Measurements from ENCODE around the gene UBAC2. TPM values are rescaled to one million over a fixed set of nuclear protein-coding genes. Genes with fewer than 3 reads are reported as not detected.

The UBAC2 gene
- total RNA-seq, 2 experiments from 2014 or later: 43.4 to 44.9 TPM

DNA sequence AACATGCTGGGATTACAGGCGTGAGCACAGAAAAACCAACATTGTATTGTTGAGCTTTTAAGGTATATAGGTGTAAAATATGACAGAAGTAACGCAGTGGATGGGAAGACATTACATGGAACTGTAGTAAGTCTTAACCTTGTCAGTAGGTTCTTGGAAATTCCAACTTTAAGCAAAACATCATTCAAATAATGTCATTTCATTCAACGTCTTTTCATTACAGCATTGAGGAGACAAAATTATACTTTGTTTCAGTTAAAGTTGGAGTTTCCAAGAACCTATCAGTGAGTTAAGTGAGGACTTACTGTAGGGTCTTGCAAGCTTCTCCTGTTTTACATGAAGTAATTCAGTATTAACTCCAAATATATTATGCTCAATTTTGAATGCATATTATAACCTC, 133.6 kb downstream of the UBAC2 start:
- peaks cover 18% of the 10 kb centered on the region for H3K36me3 Mint-ChIP-seq (ENCODE audit: low read depth)
- no peak for DNase-seq
- H3K27ac Mint-ChIP-seq: no peak overlapping the region
- intact Hi-C loops (cut with micrococcal nuclease): no loop called here
- H3K4me3 Mint-ChIP-seq: no peak overlapping the region
- CTCF ChIA-PET: interaction anchor here (0.7 to 2.2 kb wide), 7 partner anchors 9 to 157 kb away, joined by 3 to 10 read pairs (median 4); no protein-coding TSS in a partner anchor
- H3K9me3 Mint-ChIP-seq: no peaks in the 10 kb centered on the region
- no peaks in the 10 kb centered on the region for H3K27me3 Mint-ChIP-seq (ENCODE audit: low read depth)
- H3K4me1 Mint-ChIP-seq (ENCODE audit: low read depth): peaks cover 68% of the 10 kb centered on the region

DNA sequence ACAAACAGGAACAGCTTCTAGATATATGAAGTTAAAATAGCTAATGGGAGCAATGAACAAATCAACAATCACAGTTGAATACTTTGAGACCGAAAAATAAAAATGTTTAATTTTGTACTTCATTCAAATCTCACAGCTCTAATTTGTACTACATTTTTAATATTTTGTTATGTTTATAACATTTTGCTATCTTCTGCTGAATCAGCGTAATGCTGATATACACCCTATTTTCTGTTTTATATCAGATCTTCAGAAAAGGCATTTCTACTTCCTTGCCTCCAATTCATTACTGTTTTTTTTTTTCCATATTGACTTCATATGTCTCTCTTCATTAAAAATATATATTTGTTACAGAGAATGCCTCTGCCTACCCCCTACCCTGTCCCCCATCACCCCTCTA, 134.4 kb downstream of the UBAC2 start:
- H3K9me3 Mint-ChIP-seq: no peaks in the 10 kb centered on the region
- no peak overlapping the region for H3K4me3 Mint-ChIP-seq
- H3K4me1 Mint-ChIP-seq (ENCODE audit: low read depth): peaks cover 75% of the 10 kb centered on the region
- intact Hi-C loops (cut with micrococcal nuclease): no loop called here
- H3K27me3 Mint-ChIP-seq (ENCODE audit: low read depth): no peaks in the 10 kb centered on the region
- no peak overlapping the region for H3K27ac Mint-ChIP-seq
- DNase-seq: no peak
- H3K36me3 Mint-ChIP-seq (ENCODE audit: low read depth): peaks cover 11% of the 10 kb centered on the region
- CTCF ChIA-PET: interaction anchor here (0.8 to 2.2 kb wide), 4 partner anchors 13 to 158 kb away, joined by 4 to 10 read pairs (median 4); no protein-coding TSS in a partner anchor

- CTCF ChIA-PET: interaction anchor here (0.6 to 2.2 kb wide), 6 partner anchors 18 to 425 kb away, joined by 3 to 10 read pairs (median 4); no protein-coding TSS in a partner anchor
- peak overlapping the region; percentile 20 for H3K27ac Mint-ChIP-seq
- H3K9me3 Mint-ChIP-seq: no peaks in the 10 kb centered on the region
- no peaks in the 10 kb centered on the region for H3K27me3 Mint-ChIP-seq (ENCODE audit: low read depth)
- no peak for DNase-seq
- peaks cover 14% of the 10 kb centered on the region for H3K36me3 Mint-ChIP-seq (ENCODE audit: low read depth)
- intact Hi-C loops (cut with micrococcal nuclease): loop anchor here (2.0 kb wide), 1 partner anchor 17 kb away; no protein-coding TSS in a partner anchor
- peaks cover 77% of the 10 kb centered on the region for H3K4me1 Mint-ChIP-seq (ENCODE audit: low read depth)
- H3K4me3 Mint-ChIP-seq: no peak overlapping the region
These were observed 134.9 kb downstream of the UBAC2 start for GRCh38 chr13:99335603-99336002.

GRCh38 chr13:99339230-99339721, 138.6 kb downstream of the UBAC2 start:
- Mint-ChIP-seq H3K27me3 (ENCODE audit: low read depth) (no peaks in the 10 kb centered on the region), H3K4me1 (ENCODE audit: low read depth) (peaks cover 67% of the 10 kb centered on the region), H3K36me3 (ENCODE audit: low read depth) (peaks cover 19% of the 10 kb centered on the region), H3K27ac (peak overlapping the region; percentile 21), H3K9me3 (no peaks in the 10 kb centered on the region), H3K4me3 (no peak overlapping the region)
- DNase-seq: no peak
- CTCF ChIA-PET: interaction anchor here (1.2 to 1.4 kb wide), 2 partner anchors 12 to 70 kb away, joined by 3 to 4 read pairs; no protein-coding TSS in a partner anchor
- intact Hi-C loops (cut with micrococcal nuclease): no loop called here

GRCh38 chr13:99339736-99340397, 139.2 kb downstream of the UBAC2 start:
- H3K4me1 Mint-ChIP-seq (ENCODE audit: low read depth): peaks cover 66% of the 10 kb centered on the region
- CTCF ChIA-PET: interaction anchor here (1.4 kb wide), 1 partner anchor 13 kb away, joined by 3 read pairs; no protein-coding TSS in a partner anchor
- H3K36me3 Mint-ChIP-seq (ENCODE audit: low read depth): peaks cover 22% of the 10 kb centered on the region
- intact Hi-C loops (cut with micrococcal nuclease): loop anchor here (1.0 kb wide), 1 partner anchor 11 kb away; no protein-coding TSS in a partner anchor
- H3K27me3 Mint-ChIP-seq (ENCODE audit: low read depth): no peaks in the 10 kb centered on the region
- peak; percentile 70 for DNase-seq
- H3K9me3 Mint-ChIP-seq: no peaks in the 10 kb centered on the region
- no peak overlapping the region for H3K4me3 Mint-ChIP-seq
- peak overlapping the region; percentile 15 for H3K27ac Mint-ChIP-seq

DNA sequence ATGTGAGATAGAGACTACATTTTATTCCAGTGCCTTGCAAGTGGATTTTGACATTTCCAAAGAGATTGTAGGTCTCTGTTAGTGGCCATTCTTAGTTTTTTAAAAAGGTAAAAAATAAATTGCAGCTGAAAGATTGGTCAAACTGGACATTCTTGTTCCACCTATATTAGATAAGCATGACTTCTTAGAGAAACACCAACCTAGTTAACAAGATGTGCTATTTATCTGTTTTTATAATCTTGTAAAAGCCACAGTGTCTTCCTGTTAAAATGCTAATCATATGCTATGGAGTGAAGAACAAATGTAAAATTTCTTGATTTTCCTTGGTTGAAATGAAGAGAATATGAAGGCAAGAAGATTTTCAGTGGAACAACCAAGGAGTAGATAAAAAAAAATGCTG, 140.0 kb downstream of the UBAC2 start:
- Mint-ChIP-seq H3K4me1 (ENCODE audit: low read depth) (peaks cover 62% of the 10 kb centered on the region), H3K27ac (no peak overlapping the region), H3K27me3 (ENCODE audit: low read depth) (no peaks in the 10 kb centered on the region), H3K4me3 (no peak overlapping the region), H3K9me3 (no peaks in the 10 kb centered on the region), H3K36me3 (ENCODE audit: low read depth) (peaks cover 22% of the 10 kb centered on the region)
- CTCF ChIA-PET: no interaction called here
- intact Hi-C loops (cut with micrococcal nuclease): loop anchor here (1.0 kb wide), 1 partner anchor 11 kb away; no protein-coding TSS in a partner anchor
- DNase-seq: no peak

DNA sequence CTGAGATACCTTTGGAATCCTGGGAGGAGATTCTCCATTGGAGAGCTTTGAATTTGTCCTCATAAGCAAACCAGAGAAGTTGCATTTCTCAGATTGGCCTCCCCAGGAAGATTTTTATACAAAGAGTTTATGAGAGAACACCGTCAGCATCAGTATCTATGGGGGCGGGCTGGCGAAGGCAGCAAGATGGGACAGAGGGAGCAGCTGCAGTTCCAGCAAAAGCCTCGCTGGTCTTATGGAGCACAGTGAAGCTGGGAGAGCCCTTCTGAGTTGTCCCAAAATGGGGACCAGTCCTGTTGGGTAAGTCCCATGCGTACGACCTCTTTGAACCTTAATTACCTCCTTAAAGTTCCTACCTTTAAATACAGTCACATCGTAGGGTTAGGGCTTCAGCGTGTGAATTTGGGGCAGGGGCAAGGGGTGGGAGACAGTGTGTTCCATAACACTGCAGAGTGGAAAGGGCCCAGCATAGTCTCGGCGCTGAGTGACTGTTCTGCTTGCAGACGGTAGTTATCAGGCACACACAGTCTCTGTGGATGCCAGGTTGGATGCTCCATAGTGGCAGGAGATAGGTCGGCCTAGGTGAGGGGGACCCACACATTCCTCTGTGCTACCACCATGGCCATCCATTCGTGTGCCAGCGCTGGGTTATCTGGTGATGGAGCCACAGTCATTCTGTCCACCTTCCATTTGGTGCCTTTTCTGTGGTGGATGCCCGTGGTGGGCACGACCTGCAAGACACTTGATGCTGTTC, 141.5 kb downstream of the UBAC2 start:
- Mint-ChIP-seq H3K9me3 (no peaks in the 10 kb centered on the region), H3K27ac (no peak overlapping the region), H3K36me3 (ENCODE audit: low read depth) (peaks cover 27% of the 10 kb centered on the region), H3K4me3 (no peak overlapping the region), H3K27me3 (ENCODE audit: low read depth) (no peaks in the 10 kb centered on the region), H3K4me1 (ENCODE audit: low read depth) (peaks cover 63% of the 10 kb centered on the region)
- CTCF ChIA-PET: interaction anchor here (0.6 to 1.7 kb wide), 3 partner anchors 10 to 68 kb away, joined by 3 to 8 read pairs (median 4); no protein-coding TSS in a partner anchor
- intact Hi-C loops (cut with micrococcal nuclease): no loop called here
- no peak for DNase-seq

DNA sequence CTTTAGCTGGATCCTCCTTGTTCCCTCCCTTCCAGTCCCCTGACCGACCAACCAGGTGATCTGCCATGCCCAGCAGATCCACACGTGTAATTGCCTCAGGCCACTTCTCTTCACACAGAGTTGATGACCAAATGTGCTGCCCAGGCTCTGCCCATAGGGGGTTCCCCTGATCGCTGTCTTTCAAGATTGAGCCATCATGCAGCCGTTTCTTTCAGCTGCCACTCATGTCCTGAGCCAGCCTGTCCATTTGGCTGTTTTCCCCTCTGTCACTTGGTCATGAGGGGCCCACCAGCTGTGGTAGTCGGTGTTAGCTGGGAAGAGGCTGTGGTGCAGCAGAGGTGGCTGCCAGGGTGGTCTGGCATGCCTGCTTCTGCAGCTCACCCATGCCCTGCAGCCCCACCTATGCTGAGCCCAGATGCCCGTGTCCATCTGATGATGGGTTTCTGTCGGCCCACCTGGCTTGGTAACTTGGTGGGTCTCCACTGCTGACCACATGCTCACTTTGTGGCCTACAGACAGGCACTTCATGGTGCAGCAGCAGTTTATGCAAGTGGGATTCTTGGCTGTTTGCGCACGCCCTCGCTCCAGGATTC, 142.2 kb downstream of the UBAC2 start:
- no peaks in the 10 kb centered on the region for H3K27me3 Mint-ChIP-seq (ENCODE audit: low read depth)
- peaks cover 31% of the 10 kb centered on the region for H3K36me3 Mint-ChIP-seq (ENCODE audit: low read depth)
- CTCF ChIA-PET: interaction anchor here (1.1 to 1.3 kb wide), 2 partner anchors 10 to 17 kb away, joined by 3 to 4 read pairs; no protein-coding TSS in a partner anchor
- peak overlapping the region; percentile 11 for H3K27ac Mint-ChIP-seq
- no peak for DNase-seq
- peaks cover 64% of the 10 kb centered on the region for H3K4me1 Mint-ChIP-seq (ENCODE audit: low read depth)
- intact Hi-C loops (cut with micrococcal nuclease): no loop called here
- H3K9me3 Mint-ChIP-seq: no peaks in the 10 kb centered on the region
- H3K4me3 Mint-ChIP-seq: no peak overlapping the region

GRCh38 chr13:99344610-99345208, 144.1 kb downstream of the UBAC2 start:
- DNase-seq: no peak
- peaks cover 63% of the 10 kb centered on the region for H3K4me1 Mint-ChIP-seq (ENCODE audit: low read depth)
- intact Hi-C loops (cut with micrococcal nuclease): no loop called here
- H3K4me3 Mint-ChIP-seq: no peak overlapping the region
- H3K27me3 Mint-ChIP-seq (ENCODE audit: low read depth): no peaks in the 10 kb centered on the region
- no peak overlapping the region for H3K27ac Mint-ChIP-seq
- CTCF ChIA-PET: interaction anchor here (1.0 to 1.1 kb wide), 2 partner anchors 11 to 92 kb away, joined by 3 to 5 read pairs; no protein-coding TSS in a partner anchor
- H3K9me3 Mint-ChIP-seq: no peaks in the 10 kb centered on the region
- H3K36me3 Mint-ChIP-seq (ENCODE audit: low read depth): peaks cover 44% of the 10 kb centered on the region

GRCh38 chr13:99345345-99345744, 144.7 kb downstream of the UBAC2 start:
- no peak for DNase-seq
- CTCF ChIA-PET: interaction anchor here (1.1 kb wide), 1 partner anchor 92 kb away, joined by 3 read pairs; no protein-coding TSS in a partner anchor
- Mint-ChIP-seq H3K27ac (no peak overlapping the region), H3K4me1 (ENCODE audit: low read depth) (peaks cover 57% of the 10 kb centered on the region), H3K36me3 (ENCODE audit: low read depth) (peaks cover 42% of the 10 kb centered on the region), H3K4me3 (no peak overlapping the region), H3K27me3 (ENCODE audit: low read depth) (no peaks in the 10 kb centered on the region), H3K9me3 (no peaks in the 10 kb centered on the region)
- intact Hi-C loops (cut with micrococcal nuclease): no loop called here

DNA sequence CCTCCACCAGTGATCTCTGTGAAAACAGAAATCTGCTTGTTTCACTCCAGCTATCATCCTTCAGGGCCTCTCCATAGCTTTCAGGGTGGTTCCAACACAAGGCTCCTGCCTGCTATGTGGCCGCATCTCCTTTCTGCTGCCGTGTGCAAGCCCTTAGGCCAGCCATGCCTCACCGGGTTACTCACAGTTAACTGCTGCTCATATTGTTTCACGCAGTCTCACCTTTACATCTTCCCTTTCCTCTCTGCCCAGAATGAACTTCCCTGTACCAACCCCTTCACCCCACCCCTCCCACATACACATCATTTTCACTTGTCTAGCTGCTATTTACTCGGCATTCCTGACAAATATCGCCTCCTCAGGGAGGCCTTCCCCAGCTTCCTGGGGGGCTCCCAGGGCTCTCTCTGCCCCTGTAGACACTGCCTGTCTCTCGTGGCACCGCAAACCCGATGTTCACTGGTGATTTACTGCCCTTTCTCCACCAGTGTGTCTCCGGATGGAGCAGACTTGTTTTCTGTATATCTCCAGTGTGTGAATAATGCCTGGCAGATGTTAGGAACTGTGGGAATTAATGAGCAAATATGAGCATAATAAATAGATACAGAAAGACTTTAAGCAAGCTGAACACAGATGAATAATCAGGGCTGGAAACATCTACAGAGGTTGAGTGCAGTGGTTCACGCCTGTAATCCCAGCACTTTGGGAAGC, 145.8 kb downstream of the UBAC2 start:
- no peak for DNase-seq
- intact Hi-C loops (cut with micrococcal nuclease): no loop called here
- H3K9me3 Mint-ChIP-seq: no peaks in the 10 kb centered on the region
- peaks cover 41% of the 10 kb centered on the region for H3K36me3 Mint-ChIP-seq (ENCODE audit: low read depth)
- H3K27me3 Mint-ChIP-seq (ENCODE audit: low read depth): no peaks in the 10 kb centered on the region
- H3K27ac Mint-ChIP-seq: no peak overlapping the region
- CTCF ChIA-PET: no interaction called here
- no peak overlapping the region for H3K4me3 Mint-ChIP-seq
- peaks cover 54% of the 10 kb centered on the region for H3K4me1 Mint-ChIP-seq (ENCODE audit: low read depth)
